PC-9 (cell line): ENCODE measurements around the gene TMEM273.

Experiments used
- EZH2 ChIP-seq: fragments of 200-600 bp; sonication (generic); IDR thresholded peaks from 2 replicates; pipeline ENCODE4 v1.8.0; 2017; ENCODE audit warnings: antibody characterized with exemption, low read depth
- TF ChIP-seq, protein P1 (sequence below): fragments of 200-600 bp; sonication (generic); conservative IDR thresholded peaks from 2 replicates; pipeline ENCODE4 v1.6.1; 2017; ENCODE audit warnings: mixed run types, antibody characterized with exemption, mild to moderate bottlenecking, moderate library complexity

DNA sequence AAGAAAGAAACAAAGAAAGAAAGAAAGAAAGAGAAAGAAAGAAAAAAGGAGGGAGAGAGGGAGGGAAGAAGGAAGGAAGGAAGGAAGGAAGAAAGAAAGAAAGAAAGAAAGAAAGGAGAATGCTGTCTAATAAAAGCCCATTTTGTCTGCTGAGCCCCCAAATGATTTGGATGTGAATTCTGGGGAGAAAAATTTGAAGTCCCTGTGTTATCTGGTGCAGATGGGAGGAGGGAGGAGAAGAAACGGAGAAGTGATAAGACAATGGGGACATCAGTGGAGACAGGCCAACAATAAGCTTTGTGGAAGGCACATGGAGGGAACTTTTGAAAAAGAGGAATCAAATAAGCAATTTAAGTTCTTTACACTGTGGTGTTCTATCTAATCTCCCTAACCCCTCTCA is 24.6 kb upstream of the TMEM273 start:
- TF ChIP-seq, protein P1, sequence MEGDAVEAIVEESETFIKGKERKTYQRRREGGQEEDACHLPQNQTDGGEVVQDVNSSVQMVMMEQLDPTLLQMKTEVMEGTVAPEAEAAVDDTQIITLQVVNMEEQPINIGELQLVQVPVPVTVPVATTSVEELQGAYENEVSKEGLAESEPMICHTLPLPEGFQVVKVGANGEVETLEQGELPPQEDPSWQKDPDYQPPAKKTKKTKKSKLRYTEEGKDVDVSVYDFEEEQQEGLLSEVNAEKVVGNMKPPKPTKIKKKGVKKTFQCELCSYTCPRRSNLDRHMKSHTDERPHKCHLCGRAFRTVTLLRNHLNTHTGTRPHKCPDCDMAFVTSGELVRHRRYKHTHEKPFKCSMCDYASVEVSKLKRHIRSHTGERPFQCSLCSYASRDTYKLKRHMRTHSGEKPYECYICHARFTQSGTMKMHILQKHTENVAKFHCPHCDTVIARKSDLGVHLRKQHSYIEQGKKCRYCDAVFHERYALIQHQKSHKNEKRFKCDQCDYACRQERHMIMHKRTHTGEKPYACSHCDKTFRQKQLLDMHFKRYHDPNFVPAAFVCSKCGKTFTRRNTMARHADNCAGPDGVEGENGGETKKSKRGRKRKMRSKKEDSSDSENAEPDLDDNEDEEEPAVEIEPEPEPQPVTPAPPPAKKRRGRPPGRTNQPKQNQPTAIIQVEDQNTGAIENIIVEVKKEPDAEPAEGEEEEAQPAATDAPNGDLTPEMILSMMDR = no peak
- TF ChIP-seq EZH2 = no peak
